Vagina (tissue), 2 donors: ENCODE data around the gene SHTN1.

Source experiments
- POLR2A ChIP-seq, 2 donors: fragments of 450-650 bp; IDR thresholded peaks; one replicate each; pipeline ENCODE4 v1.6.1; 2017; ENCODE audit warnings: antibody characterized with exemption in 2 of 2, mild to moderate bottlenecking in 2 of 2, moderate library complexity in 2 of 2
- POLR2AphosphoS5 ChIP-seq, 2 donors: sonication (generic); formaldehyde crosslinking; IDR thresholded peaks; one replicate each; pipeline ENCODE4 v1.9.0; 2017; ENCODE audit warnings: antibody characterized with exemption in 2 of 2, mild to moderate bottlenecking in 2 of 2, low read depth in 1 of 2; ENCODE audit not compliant: insufficient read depth in 1 of 2
- TF ChIP-seq, protein P1 (sequence below), 3 experiments: fragments of 450-650 bp in 2 of 3; fragments of 200-600 bp in 1 of 3; sonication (generic) in 1 of 3; IDR thresholded peaks; one replicate each; pipeline ENCODE4 v1.5.1; 2017 to 2019; ENCODE audit warnings: antibody characterized with exemption in 3 of 3, mild to moderate bottlenecking in 2 of 3, moderate library complexity in 2 of 3

DNA sequence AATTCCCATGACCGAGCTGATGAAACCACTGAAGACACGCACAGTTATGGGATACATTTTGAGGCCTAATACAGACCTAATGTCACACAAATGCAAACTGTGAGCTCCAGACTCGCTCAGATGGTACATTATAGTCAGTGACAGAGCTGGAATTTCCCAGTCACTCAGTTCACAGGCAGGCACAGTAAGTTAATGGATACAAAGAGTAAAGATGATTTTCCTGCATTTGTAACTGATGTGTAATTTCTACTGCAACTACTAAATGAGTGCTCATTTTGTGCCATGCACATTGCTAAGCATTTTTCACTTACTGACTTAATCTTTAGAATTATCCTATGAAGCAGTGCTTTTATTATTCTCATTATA lies 99.2 kb downstream of the SHTN1 start:
- TF ChIP-seq POLR2A (IDR thresholded peaks at IDR 0.05) (no peak), POLR2AphosphoS5 (IDR thresholded peaks at IDR 0.05; ENCODE audit: insufficient read depth in 1 of 2, low read depth in 1 of 2) (no peak)
- TF ChIP-seq, protein P1, sequence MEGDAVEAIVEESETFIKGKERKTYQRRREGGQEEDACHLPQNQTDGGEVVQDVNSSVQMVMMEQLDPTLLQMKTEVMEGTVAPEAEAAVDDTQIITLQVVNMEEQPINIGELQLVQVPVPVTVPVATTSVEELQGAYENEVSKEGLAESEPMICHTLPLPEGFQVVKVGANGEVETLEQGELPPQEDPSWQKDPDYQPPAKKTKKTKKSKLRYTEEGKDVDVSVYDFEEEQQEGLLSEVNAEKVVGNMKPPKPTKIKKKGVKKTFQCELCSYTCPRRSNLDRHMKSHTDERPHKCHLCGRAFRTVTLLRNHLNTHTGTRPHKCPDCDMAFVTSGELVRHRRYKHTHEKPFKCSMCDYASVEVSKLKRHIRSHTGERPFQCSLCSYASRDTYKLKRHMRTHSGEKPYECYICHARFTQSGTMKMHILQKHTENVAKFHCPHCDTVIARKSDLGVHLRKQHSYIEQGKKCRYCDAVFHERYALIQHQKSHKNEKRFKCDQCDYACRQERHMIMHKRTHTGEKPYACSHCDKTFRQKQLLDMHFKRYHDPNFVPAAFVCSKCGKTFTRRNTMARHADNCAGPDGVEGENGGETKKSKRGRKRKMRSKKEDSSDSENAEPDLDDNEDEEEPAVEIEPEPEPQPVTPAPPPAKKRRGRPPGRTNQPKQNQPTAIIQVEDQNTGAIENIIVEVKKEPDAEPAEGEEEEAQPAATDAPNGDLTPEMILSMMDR (IDR thresholded peaks at IDR 0.05) = no peak
